OCI-LY3 (cell line): Measurements from ENCODE around the gene DCTN4.

Source experiments
- H2AFZ ChIP-seq: fragments of 200-600, 300-600 bp; shearing (Covaris generic); 2 replicates; pipeline ENCODE4 v1.6.0; 2014; ENCODE audit warnings: antibody characterized with exemption, low read depth, low read length
- H3K27ac ChIP-seq: fragments of 200-600, 300-600 bp; sonication (generic); 2 replicates; pipeline ENCODE4 v1.5.1; 2014; ENCODE audit warnings: mild to moderate bottlenecking, low read length, moderate library complexity, mixed read lengths
- H3K27me3 ChIP-seq: fragments of 200-600, 300-600 bp; sonication (generic); 2 replicates; pipeline ENCODE4 v1.6.1; 2014; ENCODE audit warnings: low read depth, low read length, mixed read lengths
- H3K36me3 ChIP-seq: fragments of 200-600, 300-600 bp; sonication (generic); replicated peaks from 2 replicates; pipeline ENCODE3; 2014; ENCODE audit warnings: low read depth, low read length, mixed read lengths
- H3K4me1 ChIP-seq: fragments of 300-600, 200-600 bp; sonication (generic); 2 replicates; pipeline ENCODE4 v1.6.1; 2014; ENCODE audit warnings: low read length, mixed read lengths
- H3K4me2 ChIP-seq: fragments of 200-600, 300-600 bp; sonication (generic); 2 replicates; pipeline ENCODE4 v1.6.1; 2014; ENCODE audit warnings: low read length, mixed read lengths
- H3K4me3 ChIP-seq: fragments of 300-600, 200-600 bp; sonication (generic); 2 replicates; pipeline ENCODE4 v1.5.1; 2014; ENCODE audit warnings: antibody characterized with exemption, mild to moderate bottlenecking, low read length, moderate library complexity
- H3K79me2 ChIP-seq: fragments of 300-600, 200-600 bp; shearing (Covaris generic); 2 replicates; pipeline ENCODE4 v1.6.1; 2014; ENCODE audit warnings: mild to moderate bottlenecking, low read length, mixed read lengths
- H3K9ac ChIP-seq: fragments of 300-600, 200-600 bp; shearing (Covaris generic); 2 replicates; pipeline ENCODE4 v1.6.0; 2014; ENCODE audit warnings: mild to moderate bottlenecking, low read length, moderate library complexity
- H3K9me3 ChIP-seq: fragments of 200-600, 300-600 bp; shearing (Covaris generic); 2 replicates; pipeline ENCODE4 v1.6.1; 2014; ENCODE audit warnings: low read length, mixed read lengths; ENCODE audit not compliant: insufficient read depth
- H4K20me1 ChIP-seq: fragments of 200-600, 300-600 bp; sonication (generic); 2 replicates; pipeline ENCODE4 v1.6.1; 2016; ENCODE audit warnings: low read length, mixed read lengths; ENCODE audit not compliant: insufficient read depth
- CTCF ChIP-seq: fragments of 200-600, 300-600 bp; sonication (generic); IDR thresholded peaks from 2 replicates; pipeline ENCODE4 v1.5.1; 2014; ENCODE audit warnings: antibody characterized with exemption, low read length, low read depth
- EZH2phosphoT487 ChIP-seq: fragments of 200-600 bp; shearing (Covaris generic); IDR thresholded peaks from 2 replicates; pipeline ENCODE4 v1.6.1; 2018; ENCODE audit warnings: antibody characterized with exemption, mixed run types, low read depth

Gene DCTN4

GRCh38 chr5:150780816-150781221 is 22.0 kb upstream of the DCTN4 start:
- Histone ChIP-seq H3K4me2 (no peak overlapping the region), H3K36me3 (no peaks in the 10 kb centered on the region), H3K4me1 (no peaks in the 10 kb centered on the region), H3K9me3 (no peaks in the 10 kb centered on the region), H3K9ac (no peak overlapping the region), H2AFZ (no peak overlapping the region), H3K27me3 (no peaks in the 10 kb centered on the region), H3K79me2 (no peaks in the 10 kb centered on the region), H3K4me3 (no peak overlapping the region), H3K27ac (no peak overlapping the region), H4K20me1 (no peaks in the 10 kb centered on the region)
- TF ChIP-seq CTCF: no peak
- TF ChIP-seq EZH2phosphoT487: no peak

DNA sequence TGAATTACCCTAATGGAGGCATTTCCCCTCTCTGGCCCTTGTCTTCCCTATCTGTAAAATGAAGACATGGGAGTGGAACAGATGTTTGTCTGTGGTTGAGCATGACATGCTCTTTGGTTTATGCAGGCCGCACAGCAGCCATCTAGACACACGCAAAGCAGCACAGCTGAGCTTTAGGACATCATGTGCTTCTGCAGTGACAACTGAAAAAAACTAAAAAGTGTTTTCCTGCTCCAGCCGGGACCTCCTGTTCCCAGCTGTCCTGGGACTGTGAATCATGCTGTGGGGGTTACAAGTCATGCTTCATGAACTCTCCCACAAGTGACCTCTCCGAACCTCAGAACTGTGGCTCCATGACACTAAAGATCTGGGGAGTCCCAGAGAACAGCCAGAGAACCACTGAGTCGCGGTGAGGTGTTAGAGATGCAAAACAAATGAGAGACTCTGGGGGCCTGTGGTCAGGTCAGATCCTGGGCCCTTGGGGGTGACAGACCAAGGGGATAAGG is 21.4 kb upstream of the DCTN4 start:
- no peaks in the 10 kb centered on the region for H3K9me3 ChIP-seq
- TF ChIP-seq EZH2phosphoT487 (no peak), CTCF (no peak)
- H4K20me1 ChIP-seq: no peaks in the 10 kb centered on the region
- no peaks in the 10 kb centered on the region for H3K27me3 ChIP-seq
- no peak overlapping the region for H3K4me2 ChIP-seq
- no peak overlapping the region for H3K27ac ChIP-seq
- H3K4me3 ChIP-seq: no peak overlapping the region
- H2AFZ ChIP-seq: no peak overlapping the region
- no peaks in the 10 kb centered on the region for H3K79me2 ChIP-seq
- H3K36me3 ChIP-seq: no peaks in the 10 kb centered on the region
- H3K9ac ChIP-seq: no peak overlapping the region
- H3K4me1 ChIP-seq: no peaks in the 10 kb centered on the region

GRCh38 chr5:150779397-150780186 is 20.8 kb upstream of the DCTN4 start:
- Histone ChIP-seq H3K27me3 (no peaks in the 10 kb centered on the region), H3K9me3 (no peaks in the 10 kb centered on the region), H3K36me3 (no peaks in the 10 kb centered on the region), H3K9ac (no peak overlapping the region), H3K27ac (no peak overlapping the region), H3K79me2 (no peaks in the 10 kb centered on the region), H4K20me1 (no peaks in the 10 kb centered on the region), H2AFZ (no peak overlapping the region), H3K4me1 (no peaks in the 10 kb centered on the region), H3K4me3 (no peak overlapping the region), H3K4me2 (no peak overlapping the region)
- TF ChIP-seq CTCF (no peak), EZH2phosphoT487 (no peak)

- Histone ChIP-seq H3K9me3 (no peaks in the 10 kb centered on the region), H2AFZ (no peak within 1 kb of the TSS), H3K79me2 (no peaks in the 10 kb centered on the region), H3K4me1 (no peaks in the 10 kb centered on the region), H3K4me3 (no peak within 1 kb of the TSS), H3K4me2 (no peak within 1 kb of the TSS), H3K27me3 (no peaks in the 10 kb centered on the region), H4K20me1 (no peaks in the 10 kb centered on the region), H3K27ac (no peak within 1 kb of the TSS), H3K9ac (no peak within 1 kb of the TSS), H3K36me3 (no peaks in the 10 kb centered on the region)
- no peak for TF ChIP-seq EZH2phosphoT487
- TF ChIP-seq CTCF: no peak
These were observed 19.9 kb upstream of the DCTN4 start, which contains the start of gene SMIM3 for GRCh38 chr5:150778517-150779396. TSS of gene SMIM3 (plus strand) at chr5:150778757. CDS start at chr5:150795441, 16,684 bp downstream.
